Mucosa of gallbladder (tissue), 1 donor: Measurements from ENCODE around the gene FLNB. TPM values are rescaled to one million over a fixed set of nuclear protein-coding genes. Genes with fewer than 3 reads are reported as not detected.
"Not testable (repeated sequence)": the region's sequence is repeated elsewhere in the genome, so short reads cannot be mapped to it uniquely, and the experiment has no call there.

Experiments used
- DNase-seq: peaks from one replicate; pipeline ENCODE4 v3.0.0-alpha.2; 2020; ENCODE audit warnings: low spot score
- total RNA-seq: library from RNA; stranded (reverse); gene quantifications from one replicate; pipeline ENCODE4 v1.2.1, GENCODE V29; 2021
- donor health status: DM: no; HTN: no; CAD: no.

FLNB gene
- total RNA-seq, 1 donor from 2014 or later = 119 TPM

DNA sequence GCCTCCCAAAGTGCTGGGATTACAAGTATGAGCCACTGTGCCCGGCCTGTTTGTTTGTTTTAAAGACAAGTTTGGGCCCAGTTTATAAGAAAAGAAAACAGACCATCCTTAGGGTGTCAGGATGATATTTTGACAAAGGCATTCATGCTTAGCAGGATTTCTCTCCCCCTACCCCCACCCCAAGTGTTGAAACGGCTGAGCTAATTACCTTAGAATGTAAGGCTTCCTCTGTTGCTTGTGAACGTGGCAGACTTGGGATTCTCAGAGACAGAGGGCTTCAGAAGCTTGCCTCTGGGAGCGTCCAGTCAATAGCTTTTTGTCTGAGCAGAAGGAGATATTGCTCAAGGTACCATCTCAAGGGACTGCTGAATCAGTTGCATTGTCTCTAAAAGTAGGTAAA lies 24.0 kb downstream of the FLNB start:
- DNase-seq = no peak

- no peak for DNase-seq
Observed at GRCh38 chr3:58034738-58035523, 26.7 kb downstream of the FLNB start.

DNA sequence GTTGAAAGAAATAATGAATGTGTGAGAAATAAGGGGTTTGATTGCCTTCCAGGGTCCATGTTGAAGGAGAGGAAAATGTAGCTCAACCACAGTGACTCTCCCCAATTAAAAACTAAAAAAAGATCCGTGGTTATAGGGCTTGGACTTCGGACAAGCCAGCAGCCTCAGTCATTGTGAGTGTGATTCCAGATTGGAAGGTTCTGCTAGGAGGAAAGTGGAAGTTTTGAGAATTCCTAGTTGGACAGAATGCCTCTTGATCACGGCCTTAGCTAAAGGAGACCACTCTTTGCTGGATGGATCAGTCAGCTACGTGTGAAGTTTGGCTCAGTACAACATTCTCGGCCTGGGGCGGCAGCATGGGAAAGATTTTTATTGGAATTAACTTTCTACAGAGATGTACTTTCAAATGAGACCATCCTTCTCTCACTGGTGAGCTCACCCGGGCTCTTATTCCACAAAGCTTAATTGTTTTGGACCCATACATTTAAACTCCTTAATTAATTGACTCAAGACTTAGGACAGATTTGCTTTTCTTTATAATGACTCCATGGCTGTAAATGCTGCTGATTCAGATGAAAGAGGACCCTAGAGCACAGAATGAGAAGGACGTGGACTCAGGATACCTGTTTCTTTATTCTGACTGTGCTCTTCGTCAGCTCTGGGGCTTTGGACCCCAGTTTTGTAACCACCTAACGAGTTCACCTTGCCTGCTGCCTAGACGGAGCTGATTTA lies 27.5 kb downstream of the FLNB start:
- DNase-seq = no peak

DNA sequence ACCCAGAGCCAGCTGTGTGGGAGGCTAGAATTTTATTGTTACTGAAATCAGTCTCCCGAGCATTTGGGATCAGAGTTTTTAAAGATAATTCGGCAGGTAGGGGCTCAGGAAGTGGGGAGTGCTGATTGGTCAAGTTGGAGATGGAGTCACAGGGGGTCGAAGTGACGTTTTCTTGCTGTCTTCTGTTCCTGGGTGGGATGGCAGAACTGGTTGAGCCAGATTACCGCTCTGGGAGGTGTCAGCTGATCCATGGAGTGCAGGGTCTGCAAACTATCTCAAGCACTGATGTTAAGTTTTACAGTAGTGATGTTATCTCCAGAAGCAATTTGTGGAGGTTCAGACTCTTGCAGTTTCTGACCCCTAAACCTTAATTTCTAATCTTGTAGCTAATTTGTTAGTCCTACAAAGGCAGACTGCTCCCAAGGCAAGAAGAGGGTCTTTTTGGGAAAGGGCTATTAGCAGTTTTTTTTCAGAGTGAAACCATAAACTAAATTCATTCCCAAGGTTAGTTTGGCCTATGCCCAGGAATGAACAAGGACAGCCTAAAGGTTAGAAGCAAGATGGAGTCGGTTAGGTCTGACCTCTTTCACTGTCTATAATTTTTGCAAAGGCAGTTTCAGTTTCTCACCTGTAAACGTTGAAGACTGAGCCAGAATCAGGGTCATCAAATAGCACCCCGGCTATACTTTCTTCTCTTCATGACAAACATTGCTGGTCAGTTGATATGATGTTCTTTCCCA lies 28.2 kb downstream of the FLNB start:
- no peak for DNase-seq

GRCh38 chr3:58037141-58037910 lies 29.1 kb downstream of the FLNB start:
- DNase-seq = no peak

DNA sequence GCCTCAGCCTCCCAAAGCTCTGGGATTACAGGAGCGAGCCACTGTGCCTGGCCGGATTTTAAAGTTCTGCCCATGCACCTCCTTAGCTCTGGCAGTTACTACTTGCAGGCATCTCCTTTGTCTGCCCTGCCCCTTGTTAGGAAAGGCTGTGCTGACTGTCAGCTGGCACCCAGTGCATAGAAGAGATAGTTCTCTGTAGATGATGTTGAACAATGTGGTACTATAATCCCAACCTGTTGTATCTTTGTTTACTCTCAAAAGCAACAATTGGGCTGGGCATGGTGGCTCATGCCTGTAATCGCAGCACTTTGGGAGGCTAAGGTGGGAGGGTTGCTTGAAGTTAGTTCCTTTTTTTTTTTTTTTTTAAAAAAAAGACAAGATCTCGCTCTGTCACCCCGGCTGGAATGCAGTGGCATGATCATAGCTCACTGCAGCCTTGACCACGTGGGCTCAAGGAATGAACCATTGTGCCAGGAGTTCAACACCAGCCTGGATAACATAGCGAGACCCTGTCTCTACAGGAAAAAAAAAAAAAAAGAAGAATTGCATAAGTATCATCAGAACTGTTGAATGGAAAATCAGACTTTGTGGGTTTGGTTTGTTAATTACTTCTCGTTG lies 30.6 kb downstream of the FLNB start:
- DNase-seq = no peak

GRCh38 chr3:58039601-58040000 lies 31.4 kb downstream of the FLNB start:
- no peak for DNase-seq

DNA sequence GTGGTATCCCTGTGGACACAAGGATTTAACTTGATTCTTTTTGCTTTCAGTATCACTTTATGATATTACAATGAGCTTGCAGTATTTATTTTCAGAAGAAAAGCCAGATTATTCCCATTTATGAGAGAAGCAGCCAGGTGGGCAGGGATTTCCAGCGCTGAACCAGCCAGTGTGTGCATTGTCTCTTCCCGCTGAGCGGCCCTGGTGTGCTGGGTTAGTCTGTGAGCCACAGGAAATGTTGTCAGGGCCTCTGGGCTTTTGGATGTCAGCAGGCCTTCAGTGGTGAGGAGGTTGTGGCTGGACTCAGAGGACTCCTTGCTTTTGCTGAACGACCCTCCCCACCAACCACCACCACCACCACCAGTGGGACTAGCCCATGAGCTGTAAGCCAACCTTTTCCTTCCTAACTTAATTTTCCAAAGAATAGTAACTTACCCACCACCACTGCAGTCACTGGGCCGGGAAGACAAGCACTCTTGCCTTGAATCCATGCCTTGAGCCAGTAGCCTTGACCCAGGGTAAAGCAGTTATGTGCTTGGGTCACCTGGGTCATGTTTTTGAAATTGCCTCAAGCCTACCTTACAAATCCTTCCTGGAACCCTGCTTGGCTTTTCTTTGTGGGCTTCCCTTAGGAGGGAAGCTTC lies 33.1 kb downstream of the FLNB start:
- no peak for DNase-seq

- no peak for DNase-seq
Observed at GRCh38 chr3:58041826-58042324, 33.7 kb downstream of the FLNB start.

DNA sequence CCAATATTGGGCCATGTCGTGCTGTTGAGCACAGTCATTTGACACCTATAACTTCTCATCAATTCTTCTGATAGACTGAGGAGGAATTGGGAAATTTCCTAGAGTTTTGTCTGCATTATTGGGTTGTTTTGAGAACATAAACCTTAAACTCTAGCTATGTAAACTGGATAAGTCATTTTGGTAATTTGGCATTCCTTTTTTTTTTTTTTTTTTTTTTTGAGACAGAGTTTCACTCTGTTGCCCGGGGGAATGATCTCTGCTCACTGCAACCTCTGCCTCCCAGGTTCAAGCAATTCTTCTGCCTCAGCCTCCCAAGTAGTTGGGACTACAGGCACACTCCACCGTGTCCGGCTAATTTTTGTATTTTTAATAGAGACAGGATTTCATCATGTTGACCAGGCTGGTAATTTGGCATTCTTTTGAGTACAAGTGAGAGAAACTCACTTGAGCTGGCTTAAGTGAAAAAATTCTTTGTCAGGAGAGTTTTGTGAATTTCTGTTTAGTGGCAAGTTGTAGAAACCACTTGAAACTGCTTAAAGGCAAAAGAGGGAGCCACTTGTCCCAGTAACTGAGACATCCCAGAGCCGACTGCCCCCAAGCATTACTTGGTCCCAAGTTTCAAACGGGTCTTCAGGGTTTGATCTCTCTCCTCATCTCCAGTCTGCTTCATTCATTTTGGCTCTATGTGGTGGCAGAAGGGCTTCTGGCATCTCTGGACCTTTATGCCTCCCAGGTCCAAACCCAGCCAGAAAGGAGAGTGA lies 34.9 kb downstream of the FLNB start:
- no peak for DNase-seq

DNA sequence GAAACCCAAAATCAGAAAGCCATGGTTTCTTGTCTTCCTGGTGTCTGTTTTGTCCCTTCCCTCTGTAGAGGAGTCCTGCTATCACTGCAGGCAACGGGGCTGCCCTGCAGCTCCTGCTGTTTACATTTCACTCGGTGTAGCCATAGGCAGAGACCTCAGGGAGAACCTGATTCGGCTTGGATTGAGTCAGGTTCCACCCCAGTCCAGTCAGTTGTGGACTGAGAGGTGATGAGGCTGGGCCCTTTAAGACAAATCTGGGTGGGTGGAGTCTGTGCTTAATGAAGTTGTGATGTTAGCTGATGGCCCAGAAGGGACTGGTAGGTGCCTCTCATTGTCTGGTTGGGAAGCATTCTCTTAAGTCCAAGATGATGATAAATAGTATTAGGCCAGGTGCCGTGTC lies 35.7 kb downstream of the FLNB start:
- DNase-seq = no peak

DNA sequence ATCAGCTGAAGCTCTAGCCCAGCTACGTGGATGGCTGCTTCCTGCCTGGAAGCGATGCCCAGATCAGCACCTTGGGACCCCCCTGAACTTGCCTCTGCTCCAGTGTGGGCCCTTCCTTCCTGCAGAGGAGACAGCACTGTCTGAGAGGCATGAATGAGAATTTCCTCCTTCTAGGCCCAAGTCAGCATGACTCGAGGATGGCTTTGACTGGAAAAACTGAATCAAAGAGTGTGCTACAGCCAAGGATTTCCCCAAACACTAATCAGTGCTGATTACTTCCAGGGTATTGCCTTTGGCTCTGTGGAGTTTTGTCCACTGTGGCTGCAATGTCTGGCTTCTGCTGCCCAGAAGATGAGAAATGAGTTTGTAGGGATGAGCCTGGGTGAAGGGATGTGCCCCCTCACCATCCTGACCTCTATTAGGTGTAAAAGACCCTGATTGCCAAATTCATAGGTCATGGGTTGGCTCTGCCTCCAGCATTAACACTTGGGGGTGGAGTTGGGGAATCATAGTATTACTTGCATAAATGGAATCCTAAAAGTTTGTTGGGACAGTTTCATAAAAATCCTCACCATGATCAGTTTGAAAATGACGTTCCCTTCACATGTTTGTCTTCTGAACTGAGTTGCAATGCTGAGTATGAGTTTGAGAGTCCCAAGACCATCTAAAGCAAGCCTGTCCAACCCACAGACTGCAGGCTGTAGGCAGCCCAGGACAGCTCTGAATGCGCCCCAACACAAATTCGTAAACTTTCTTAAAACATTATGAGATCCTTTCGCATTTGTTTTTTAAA lies 36.7 kb downstream of the FLNB start:
- no peak for DNase-seq

- no peak for DNase-seq
Observed at GRCh38 chr3:58047826-58048225, 39.6 kb downstream of the FLNB start.

DNA sequence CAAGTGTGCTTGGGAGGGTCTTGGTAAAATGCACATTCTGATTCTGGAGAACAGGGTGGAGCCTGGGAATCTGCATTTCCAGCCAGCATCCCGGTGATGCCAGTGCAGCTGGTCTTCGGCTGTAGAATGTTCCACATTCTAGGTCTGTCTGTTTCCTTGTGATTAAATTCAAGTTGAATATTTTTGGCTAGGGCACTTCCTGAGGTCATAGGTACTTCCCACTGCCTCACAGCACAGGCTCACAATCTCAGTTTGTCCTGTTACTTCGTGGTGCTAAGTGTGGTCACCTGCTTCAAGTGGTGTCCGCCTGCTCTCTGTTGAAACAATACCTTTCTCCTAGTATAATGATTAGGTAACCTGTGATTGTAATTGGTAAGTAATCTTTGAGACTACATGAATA lies 40.1 kb downstream of the FLNB start:
- peak; percentile 54 for DNase-seq

DNA sequence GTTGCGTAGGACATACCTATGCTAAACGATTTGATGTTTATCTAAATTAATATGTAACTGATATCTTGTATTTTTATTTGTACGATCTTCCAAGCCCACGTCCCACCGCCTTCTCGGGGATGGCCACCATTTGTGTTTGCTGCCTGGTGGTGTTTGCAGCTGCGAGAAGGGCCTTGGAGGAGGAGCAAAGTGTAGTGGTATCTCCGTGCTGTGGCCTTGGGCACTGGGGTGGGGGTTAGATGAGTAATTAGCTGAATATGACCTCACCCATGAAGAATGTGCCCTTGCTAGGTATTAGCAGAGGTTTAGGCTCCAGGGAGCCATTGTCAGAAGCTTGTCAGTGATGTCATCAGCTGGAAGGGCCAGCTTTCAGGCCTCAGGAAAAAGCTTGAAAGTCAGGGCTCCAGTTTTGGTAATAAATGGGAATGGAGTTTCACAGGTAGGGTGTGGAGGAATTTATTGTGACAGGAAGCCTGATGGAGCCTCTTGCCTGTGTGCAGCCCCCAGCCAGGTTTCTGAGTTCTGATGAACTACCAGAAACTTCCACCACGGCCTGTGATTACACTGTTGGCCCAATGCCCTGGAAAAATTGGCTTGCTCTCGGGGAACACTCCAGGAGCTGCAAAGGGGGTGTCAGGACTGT lies 41.0 kb downstream of the FLNB start:
- DNase-seq = peak; percentile 86

DNA sequence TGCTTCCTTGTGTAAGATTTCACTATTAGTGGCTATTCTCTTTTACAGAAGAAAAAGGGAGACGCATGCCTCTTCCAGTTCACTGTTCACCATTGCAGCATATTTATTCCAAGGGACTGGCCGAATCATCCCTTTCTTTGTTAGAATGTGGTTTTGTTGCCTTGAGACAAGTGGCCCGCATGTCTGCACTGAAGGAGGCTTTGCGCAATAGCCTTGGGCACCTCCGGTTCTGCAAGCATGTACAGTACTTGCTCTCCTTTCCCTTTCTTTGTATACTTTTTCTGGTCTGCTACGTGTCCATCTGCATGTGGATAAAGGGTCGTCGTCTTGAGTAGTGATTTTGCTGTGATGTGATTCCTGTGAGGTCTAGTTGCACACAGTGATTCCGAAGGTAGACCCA lies 43.0 kb downstream of the FLNB start:
- DNase-seq = no peak

DNA sequence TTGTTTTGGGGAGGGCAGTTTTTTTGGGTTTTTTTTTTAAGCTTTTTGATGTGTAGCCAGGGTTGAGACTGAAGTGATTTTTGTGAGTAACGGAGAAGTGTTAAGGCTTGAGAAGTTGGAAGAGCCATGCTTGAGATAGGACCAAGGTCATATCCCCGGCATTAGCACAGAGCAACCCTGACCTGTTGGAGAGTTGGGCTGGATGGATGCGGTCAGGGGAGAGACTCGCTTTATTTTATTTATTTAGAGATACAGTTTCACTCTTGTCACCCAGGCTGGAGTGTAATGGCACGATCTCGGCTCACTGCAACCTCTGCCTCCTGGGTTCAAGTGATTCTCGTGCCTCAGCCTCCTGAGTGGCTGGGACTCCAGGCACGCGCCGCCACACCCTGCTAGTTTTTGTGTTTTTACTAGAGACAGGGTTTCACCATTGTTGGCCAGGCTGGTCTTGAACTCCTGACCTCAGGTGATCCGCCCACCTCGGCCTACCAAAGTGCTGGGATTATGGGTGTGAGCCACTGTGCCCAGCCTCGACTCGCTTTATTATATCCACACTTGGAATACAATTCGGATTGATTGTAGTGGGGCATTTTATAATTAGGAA lies 43.5 kb downstream of the FLNB start:
- DNase-seq = not testable (repeated sequence)
